Measurements from ENCODE around the gene FAM83G.

The FAM83G gene

GRCh38 chr17:18986541-18987229, 17.9 kb downstream of the FAM83G start:
- DNase-seq, result no peak

GRCh38 chr17:18985475-18985874, 19.1 kb downstream of the FAM83G start:
- no peak for DNase-seq

- DNase-seq, result no peak
Measured at GRCh38 chr17:18984273-18985114, 20.1 kb downstream of the FAM83G start.

- no peak for DNase-seq
Measured at GRCh38 chr17:18981642-18982424, 22.7 kb downstream of the FAM83G start.

- no peak for DNase-seq
Measured at GRCh38 chr17:18981335-18981641, 23.3 kb downstream of the FAM83G start.

GRCh38 chr17:18980682-18981334, 23.8 kb downstream of the FAM83G start:
- no peak for DNase-seq

- DNase-seq, result no peak
Measured at GRCh38 chr17:18978655-18979054, 25.9 kb downstream of the FAM83G start.

- no peak for DNase-seq
Measured at GRCh38 chr17:18978050-18978449, 26.5 kb downstream of the FAM83G start.

GRCh38 chr17:18977646-18978045, 26.9 kb downstream of the FAM83G start:
- DNase-seq, result no peak

GRCh38 chr17:18977021-18977420, 27.5 kb downstream of the FAM83G start:
- DNase-seq, result no peak

- no peak for DNase-seq
Measured at GRCh38 chr17:18976201-18976600, 28.4 kb downstream of the FAM83G start.

- DNase-seq, result no peak
Measured at GRCh38 chr17:18975597-18975996, 29.0 kb downstream of the FAM83G start.

GRCh38 chr17:18974407-18975149, 30.0 kb downstream of the FAM83G start:
- DNase-seq, result no peak

- no peak for DNase-seq
Measured at GRCh38 chr17:18971801-18972200, 32.8 kb downstream of the FAM83G start.

GRCh38 chr17:18970582-18971480, 33.7 kb downstream of the FAM83G start:
- DNase-seq, result no peak

GRCh38 chr17:18968945-18969887, 35.3 kb downstream of the FAM83G start:
- no peak for DNase-seq

GRCh38 chr17:18968345-18968744, 36.2 kb downstream of the FAM83G start:
- DNase-seq, result no peak

GRCh38 chr17:18967916-18968315, 36.6 kb downstream of the FAM83G start:
- no peak for DNase-seq

GRCh38 chr17:18966831-18967624, 37.5 kb downstream of the FAM83G start:
- no peak for DNase-seq

Measured in stimulated activated CD4-positive, alpha-beta T cell treated with anti-CD3 and anti-CD28 coated beads, Interleukin-12 subunit alpha, Interleukin-12 subunit beta, amount 100 ng/mL, for 4 hours (primary cell).